Fibroblast of lung (primary cell): ENCODE measurements around the gene SEMA5B. TPM values are rescaled to one million over a fixed set of nuclear protein-coding genes. Genes with fewer than 3 reads are reported as not detected.

Source experiments
- DNase-seq, 2 donors: peaks; one replicate each; pipeline versions ENCODE4 v3.0.0 to v3.0.0-alpha.2; 2010; ENCODE audit warnings: low read depth in 2 of 2
- H2AFZ ChIP-seq: 2 replicates; pipeline ENCODE4 v1.5.1; 2012; ENCODE audit warnings: low read length, control low read depth, inconsistent platforms
- H3K27ac ChIP-seq: 2 replicates; pipeline ENCODE4 v1.5.1; 2011; ENCODE audit warnings: low read length, control low read depth; ENCODE audit not compliant: insufficient read depth
- H3K27me3 ChIP-seq: 2 replicates; pipeline ENCODE4 v1.5.1; 2011; ENCODE audit warnings: mild to moderate bottlenecking, low read length; ENCODE audit not compliant: control insufficient read depth, insufficient read depth
- H3K36me3 ChIP-seq: 2 replicates; pipeline ENCODE4 v1.5.1; 2011; ENCODE audit warnings: low read length; ENCODE audit not compliant: control insufficient read depth, insufficient read depth
- H3K4me1 ChIP-seq: 2 replicates; pipeline ENCODE4 v1.5.1; 2011; ENCODE audit warnings: low read length; ENCODE audit not compliant: control insufficient read depth, insufficient read depth; ENCODE audit errors: extremely low read depth
- H3K4me2 ChIP-seq: 2 replicates; pipeline ENCODE4 v1.5.1; 2011; ENCODE audit warnings: low read length, control low read depth; ENCODE audit not compliant: insufficient read depth; ENCODE audit errors: extremely low read depth
- H3K4me3 ChIP-seq, 4 experiments: fragments of 200-600 bp in 1 of 4; sonication (generic) in 1 of 4; replicated peaks in 1 of 4; 2 replicates each; pipeline ENCODE4 v1.5.1; 2011 to 2016; ENCODE audit warnings: low read length in 4 of 4, low read depth in 3 of 4, mild to moderate bottlenecking in 3 of 4, control low read depth in 2 of 4, inconsistent platforms in 1 of 4, mixed read lengths in 1 of 4; ENCODE audit not compliant: insufficient read depth in 1 of 4; ENCODE audit errors: control extremely low read depth in 1 of 4
- H3K79me2 ChIP-seq: 2 replicates; pipeline ENCODE4 v1.5.1; 2012; ENCODE audit warnings: mild to moderate bottlenecking, low read length, inconsistent platforms; ENCODE audit not compliant: control insufficient read depth, insufficient read depth
- H3K9ac ChIP-seq: 2 replicates; pipeline ENCODE4 v1.5.1; 2011; ENCODE audit warnings: mild to moderate bottlenecking, low read length, control low read depth; ENCODE audit not compliant: insufficient read depth
- H3K9me3 ChIP-seq: 2 replicates; pipeline ENCODE4 v1.5.1; 2012; ENCODE audit warnings: low read depth, low read length; ENCODE audit not compliant: control insufficient read depth, insufficient read depth
- H4K20me1 ChIP-seq: 2 replicates; pipeline ENCODE4 v1.5.1; 2011; ENCODE audit warnings: low read length; ENCODE audit not compliant: control insufficient read depth, insufficient read depth; ENCODE audit errors: extremely low read depth
- CTCF ChIP-seq, 2 donors: IDR thresholded peaks in 1 of 2; conservative IDR thresholded peaks in 1 of 2; 1 replicate in 1 of 2; 2 replicates in 1 of 2; pipeline ENCODE4 v1.5.1; 2011 to 2012; ENCODE audit warnings: low read length in 2 of 2, control low read depth in 1 of 2, inconsistent platforms in 1 of 2, low read depth in 1 of 2, mild to moderate bottlenecking in 1 of 2
- EZH2 ChIP-seq: IDR thresholded peaks from 2 replicates; pipeline ENCODE4 v1.5.1; 2012; ENCODE audit warnings: low read length, control low read depth, mild to moderate bottlenecking; ENCODE audit errors: missing control alignments
- polyA plus RNA-seq, 2 donors: library from polyadenylated mRNA; depleted of rRNA in 1 of 2; stranded (reverse) in 1 of 2; unstranded in 1 of 2; fragments of >200 nt; gene quantifications; 2 replicates each; pipeline ENCODE4 v1.2.1, GENCODE V29; 2011 to 2012; ENCODE audit warnings: missing spikeins in 1 of 2
- total RNA-seq: library from RNA; depleted of rRNA; stranded (reverse); fragments of >200 nt; gene quantifications from 2 replicates; pipeline ENCODE4 v1.2.1, GENCODE V29; 2014

The SEMA5B gene
- total and polyA plus RNA-seq, 2 donors (not counting 1 experiment from before 2014, with no cell fraction given), result not detected

- H3K27me3 ChIP-seq, result peaks cover 30% of the 10 kb centered on the region
- H3K4me3 ChIP-seq, result no peak overlapping the region
- H3K27ac ChIP-seq, result no peak overlapping the region
- peak in 1 of 2 donors; percentile 71 for DNase-seq
- H3K79me2 ChIP-seq, result no peaks in the 10 kb centered on the region
- H3K36me3 ChIP-seq, result no peaks in the 10 kb centered on the region
- H2AFZ ChIP-seq, result no peak overlapping the region
- TF ChIP-seq CTCF (conservative IDR thresholded peaks at IDR 0.05 in 1 of 2, IDR thresholded peaks at IDR 0.05 in 1 of 2; ENCODE audit: low read depth in 1 of 2, low read length in 2 of 2), result no peak
- no peak for TF ChIP-seq EZH2
- no peaks in the 10 kb centered on the region for H4K20me1 ChIP-seq
- H3K4me1 ChIP-seq, result no peaks in the 10 kb centered on the region
- H3K9me3 ChIP-seq, result no peaks in the 10 kb centered on the region
- H3K4me2 ChIP-seq, result no peak overlapping the region
- no peak overlapping the region for H3K9ac ChIP-seq
These were observed 8.9 kb upstream of the SEMA5B start for GRCh38 chr3:123036352-123037014.

GRCh38 chr3:123034996-123035395, 7.4 kb upstream of the SEMA5B start:
- no peaks in the 10 kb centered on the region for H3K79me2 ChIP-seq
- no peak for DNase-seq
- H3K4me1 ChIP-seq, result no peaks in the 10 kb centered on the region
- H3K4me2 ChIP-seq, result no peak overlapping the region
- TF ChIP-seq CTCF (conservative IDR thresholded peaks at IDR 0.05 in 1 of 2, IDR thresholded peaks at IDR 0.05 in 1 of 2; ENCODE audit: low read depth in 1 of 2, low read length in 2 of 2) (no peak), EZH2 (no peak)
- H2AFZ ChIP-seq, result no peak overlapping the region
- no peaks in the 10 kb centered on the region for H4K20me1 ChIP-seq
- no peak overlapping the region for H3K4me3 ChIP-seq
- H3K36me3 ChIP-seq, result no peaks in the 10 kb centered on the region
- H3K9ac ChIP-seq, result no peak overlapping the region
- H3K27me3 ChIP-seq, result peaks cover 44% of the 10 kb centered on the region
- H3K9me3 ChIP-seq, result no peaks in the 10 kb centered on the region
- H3K27ac ChIP-seq, result no peak overlapping the region

GRCh38 chr3:123034120-123034519, 6.6 kb upstream of the SEMA5B start:
- no peaks in the 10 kb centered on the region for H3K9me3 ChIP-seq
- H3K36me3 ChIP-seq, result no peaks in the 10 kb centered on the region
- no peak for DNase-seq
- TF ChIP-seq CTCF (conservative IDR thresholded peaks at IDR 0.05 in 1 of 2, IDR thresholded peaks at IDR 0.05 in 1 of 2; ENCODE audit: low read depth in 1 of 2, low read length in 2 of 2) (no peak), EZH2 (no peak)
- no peak overlapping the region for H3K27ac ChIP-seq
- peaks cover 53% of the 10 kb centered on the region for H3K27me3 ChIP-seq
- H3K4me3 ChIP-seq, result no peak overlapping the region
- H3K9ac ChIP-seq, result no peak overlapping the region
- no peaks in the 10 kb centered on the region for H3K79me2 ChIP-seq
- H3K4me2 ChIP-seq, result no peak overlapping the region
- H2AFZ ChIP-seq, result no peak overlapping the region
- H3K4me1 ChIP-seq, result no peaks in the 10 kb centered on the region
- no peaks in the 10 kb centered on the region for H4K20me1 ChIP-seq
